K562 (cell line): ENCODE measurements around the gene TEX53. TPM values are rescaled to one million over a fixed set of nuclear protein-coding genes. Genes with fewer than 3 reads are reported as not detected.

Experiments used
- ATAC-seq: fragments of 200-7000 bp; cut with Tn5 transposase; 3 replicates; pipeline ENCODE4 v1.9.1; 2020; ENCODE audit warnings: moderate library complexity
- BruUV-seq: library from RNA; stranded (reverse); fragments of 400-500 nt; replicated peaks from 2 replicates; lab custom pipeline; 2021; lab: Mats Ljungman, UMichigan
- CTCF ChIA-PET: fragments of 300-600 bp; formaldehyde crosslinking; extraction: SDS; loops from one replicate; lab custom pipeline; 2021; ENCODE audit warnings: low intra/inter-chr PET ratio; lab: Yijun Ruan, JAX
- POLR2A ChIA-PET: fragments of 300-600, 350-650 bp; sonication (Branson Sonifier 250); formaldehyde crosslinking; extraction: SDS; loops from one replicate; lab custom pipeline; 2021; ENCODE audit warnings: antibody characterized with exemption, inconsistent platforms; lab: Yijun Ruan, JAX
- DNase-seq, 4 experiments: peaks; one replicate each; pipeline versions ENCODE4 v3.0.0 to v3.0.0-alpha.2; 2011 to 2018; ENCODE audit warnings: low spot score in 3 of 4, mixed read lengths in 3 of 4; ENCODE audit errors: extremely low read depth in 1 of 4
- FAIRE-seq: peaks from 2 replicates; lab custom pipeline; 2011; peaks lifted over from hg19 to GRCh38; lab: Jason Lieb, UNC
- H2AFZ ChIP-seq: 2 replicates; pipeline ENCODE4 v1.6.0; 2011; ENCODE audit warnings: low read depth, low read length, control low read depth, inconsistent platforms
- H3K27ac ChIP-seq: fragments of 200-600 bp; 3 replicates; pipeline ENCODE4 v1.8.0; 2011; ENCODE audit warnings: low read depth, mild to moderate bottlenecking, control low read depth, inconsistent platforms, low read length, moderate library complexity, mixed read lengths; ENCODE audit errors: extremely low read depth
- H3K27me3 ChIP-seq, 2 experiments: fragments of 300-600 bp in 1 of 2; 2 replicates in 1 of 2; 3 replicates in 1 of 2; pipeline versions ENCODE4 v1.6.0 to v1.8.0; 2011; ENCODE audit warnings: inconsistent platforms in 2 of 2, low read length in 2 of 2, mild to moderate bottlenecking in 1 of 2, mixed read lengths in 1 of 2, moderate library complexity in 1 of 2; ENCODE audit not compliant: control insufficient read depth in 2 of 2, insufficient read depth in 2 of 2
- H3K36me3 ChIP-seq: fragments of 300-600 bp; 3 replicates; pipeline ENCODE4 v1.8.0; 2011; ENCODE audit warnings: mild to moderate bottlenecking, low read length, inconsistent platforms; ENCODE audit not compliant: control insufficient read depth, insufficient read depth
- H3K4me1 ChIP-seq, 2 experiments: fragments of 200-600 bp in 1 of 2; replicated peaks in 1 of 2; 2 replicates in 1 of 2; 3 replicates in 1 of 2; pipeline versions ENCODE4 v1.5.1 to v1.8.0; 2011; ENCODE audit warnings: inconsistent platforms in 2 of 2, low read length in 2 of 2, mild to moderate bottlenecking in 1 of 2, mixed read lengths in 1 of 2, moderate library complexity in 1 of 2; ENCODE audit not compliant: control insufficient read depth in 2 of 2, insufficient read depth in 2 of 2
- H3K4me2 ChIP-seq: 2 replicates; pipeline ENCODE4 v1.6.1; 2011; ENCODE audit warnings: low read length, control low read depth, inconsistent platforms, mixed read lengths; ENCODE audit not compliant: insufficient read depth
- H3K4me3 ChIP-seq: fragments of 200-600 bp; sonication (generic), shearing (Covaris generic); 2 replicates; pipeline ENCODE4 v1.5.1; 2016; ENCODE audit warnings: control low read depth, inconsistent platforms
- H3K79me2 ChIP-seq: fragments of 200-600 bp; 3 replicates; pipeline ENCODE4 v1.8.0; 2011; ENCODE audit warnings: low read length, inconsistent platforms; ENCODE audit not compliant: control insufficient read depth, insufficient read depth
- H3K9ac ChIP-seq, 2 experiments: 2 replicates each; pipeline versions ENCODE4 v1.6.0 to v1.6.1; 2011; ENCODE audit warnings: low read depth in 2 of 2, low read length in 2 of 2, control low read depth in 1 of 2, inconsistent platforms in 1 of 2, mild to moderate bottlenecking in 1 of 2, mixed read lengths in 1 of 2; ENCODE audit not compliant: insufficient read depth in 1 of 2
- H3K9me1 ChIP-seq: one replicate; pipeline ENCODE4 v1.6.0; 2011; ENCODE audit warnings: inconsistent platforms, mild to moderate bottlenecking, low read length, moderate library complexity; ENCODE audit not compliant: control insufficient read depth, insufficient read depth
- H3K9me3 ChIP-seq: replicated peaks from 2 replicates; pipeline ENCODE4 v1.5.1; 2011; ENCODE audit warnings: low read depth, low read length, inconsistent platforms; ENCODE audit not compliant: control insufficient read depth, insufficient read depth
- H4K20me1 ChIP-seq: replicated peaks from 2 replicates; pipeline ENCODE4 v1.6.1; 2011; ENCODE audit warnings: low read length, inconsistent platforms, mixed read lengths; ENCODE audit not compliant: control insufficient read depth, insufficient read depth
- ATF1 ChIP-seq, 2 experiments: fragments of 450-650 bp in 1 of 2; IDR thresholded peaks; 2 replicates each; pipeline ENCODE4 v1.6.1; 2016; ENCODE audit warnings: missing compliant biosample characterization in 1 of 2, missing genetic modification characterization in 1 of 2
- ATF4 ChIP-seq: fragments of 450-650 bp; formaldehyde crosslinking; IDR thresholded peaks from 2 replicates; pipeline ENCODE4 v1.4.0; 2022; ENCODE audit warnings: mild to moderate bottlenecking, moderate library complexity
- CBX5 ChIP-seq: IDR thresholded peaks from 2 replicates; pipeline ENCODE4 v1.6.1; 2014; ENCODE audit warnings: low read depth, borderline replicate concordance
- CHAMP1 ChIP-seq: fragments of 450-650 bp; IDR thresholded peaks from 2 replicates; pipeline ENCODE4 v1.6.1; 2016; ENCODE audit warnings: mild to moderate bottlenecking
- FOXP1 ChIP-seq: sonication (generic); formaldehyde crosslinking; IDR thresholded peaks from 2 replicates; pipeline ENCODE4 v1.8.0; 2022; ENCODE audit warnings: mild to moderate bottlenecking, missing genetic modification reagents
- MEIS2 ChIP-seq: fragments of 450-650 bp; IDR thresholded peaks from 2 replicates; pipeline ENCODE4 v1.6.1; 2014; ENCODE audit warnings: mild to moderate bottlenecking; ENCODE audit not compliant: partially characterized antibody
- RFX5 ChIP-seq: IDR thresholded peaks from 2 replicates; pipeline ENCODE4 v1.6.1; 2011; ENCODE audit warnings: low read depth, mild to moderate bottlenecking, improper control_type of control experiment, low read length
- SRSF7 ChIP-seq: fragments of 200-400 bp; formaldehyde crosslinking; optimal IDR thresholded peaks from 2 replicates; pipeline ENCODE3; 2017; ENCODE audit warnings: mild to moderate bottlenecking, low read depth, low read length
- TCF3 ChIP-seq: sonication (generic); formaldehyde crosslinking; IDR thresholded peaks from 2 replicates; pipeline ENCODE4 v1.4.0; 2020; ENCODE audit warnings: mild to moderate bottlenecking, missing genetic modification reagents
- THRB ChIP-seq: fragments of 450-650 bp; formaldehyde crosslinking; conservative IDR thresholded peaks from 2 replicates; pipeline ENCODE4 v1.4.0; 2022; ENCODE audit warnings: mild to moderate bottlenecking, missing genetic modification characterization
- ZKSCAN1 ChIP-seq: fragments of 150-350 bp; IDR thresholded peaks from 2 replicates; pipeline ENCODE4 v1.6.1; 2016; ENCODE audit warnings: low read depth, low read length
- ZNF280A ChIP-seq: fragments of 450-650 bp; IDR thresholded peaks from 2 replicates; pipeline ENCODE4 v1.6.1; 2018; ENCODE audit warnings: mild to moderate bottlenecking, low read depth; ENCODE audit not compliant: partially characterized antibody
- ZNF449 ChIP-seq: fragments of 250-450 bp; sonication (Bioruptor Pico); IDR thresholded peaks from 2 replicates; pipeline ENCODE4 v1.8.0; 2022; ENCODE audit warnings: moderate library complexity, mild to moderate bottlenecking, inconsistent platforms
- ZNF668 ChIP-seq: fragments of 250-450 bp; sonication (Bioruptor Pico); IDR thresholded peaks from 2 replicates; pipeline ENCODE4 v1.8.0; 2022; ENCODE audit warnings: mild to moderate bottlenecking, inconsistent platforms
- ZNF699 ChIP-seq: fragments of 250-450 bp; sonication (Bioruptor Pico); IDR thresholded peaks from 2 replicates; pipeline ENCODE4 v1.8.0; 2021; ENCODE audit warnings: mild to moderate bottlenecking, moderate library complexity; ENCODE audit not compliant: insufficient replicate concordance
- WGBS: fragments of 100-300 bp; shearing (Covaris generic); methylation state at CpG from one replicate; pipeline ENCODE4 v1.1.6; 2016; ENCODE audit warnings: low coverage, mixed read lengths; ENCODE audit not compliant: insufficient coverage; ENCODE audit errors: missing lambda C conversion rate; 5-methylcytosine and 5-hydroxymethylcytosine counted together
- in situ Hi-C: fragments of 300-500 bp; cut with MboI; formaldehyde crosslinking; loops from 4 replicates; pipeline ENCODE4 v1.15.0; 2018; ENCODE audit warnings: inconsistent platforms, mixed read lengths
- intact Hi-C: fragments of 100-400 bp; cut with micrococcal nuclease; formaldehyde crosslinking; loops from 2 replicates; pipeline ENCODE4 v1.14.2; 2022
- polyA plus RNA-seq, 8 experiments: library from polyadenylated mRNA; depleted of rRNA in 4 of 8; stranded (reverse) in 5 of 8; unstranded in 3 of 8; fragments of >200 nt; fragmentation: Nextera tagmentation in 2 of 8; fragmentation: Illumina TruSeq in 1 of 8; extraction: Ambion mirVana in 2 of 8; extraction: Trizol in 1 of 8; gene quantifications; 2 replicates each; pipeline versions ENCODE4 v1.2.1 to v1.2.3, GENCODE V29; 2011 to 2014; ENCODE audit warnings: inconsistent platforms in 1 of 8, missing spikeins in 1 of 8
- total RNA-seq, 7 experiments: library from RNA; depleted of rRNA in 6 of 7; stranded (reverse); fragments of >200 nt in 6 of 7; fragmentation: Illumina TruSeq in 2 of 7; extraction: Trizol in 2 of 7; gene quantifications; 2 replicates each; pipeline versions ENCODE4 v1.2.1 to v1.2.3, GENCODE V29; 2011 to 2021; ENCODE audit warnings: low replicate concordance in 1 of 7

TEX53 gene
- total and polyA plus RNA-seq, 9 of the 15 experiments (the other 6 are each of a cell fraction or from before 2014, with no cell fraction given), result not detected

- no peaks in the 10 kb centered on the region for H4K20me1 ChIP-seq
- H3K4me3 ChIP-seq, result no peak overlapping the region
- no peak overlapping the region for H3K9ac ChIP-seq
- in situ Hi-C loops (no loop called here), intact Hi-C loops (no loop called here)
- no peak overlapping the region for H2AFZ ChIP-seq
- BruUV-seq, result no TSS peak
- ATAC-seq, result no peak
- FAIRE-seq, result no peak
- H3K79me2 ChIP-seq, result no peaks in the 10 kb centered on the region
- no peak for DNase-seq
- H3K9me1 ChIP-seq, result no peaks in the 10 kb centered on the region
- no peaks in the 10 kb centered on the region for H3K27me3 ChIP-seq
- H3K4me1 ChIP-seq, result no peaks in the 10 kb centered on the region; a peak in 1 of 5 replicates
- WGBS, result 79% methylated on average over 7 of the region's 7 CpGs
- no peak overlapping the region for H3K27ac ChIP-seq
- CTCF ChIA-PET, result no interaction called here
- H3K36me3 ChIP-seq, result peaks cover 69% of the 10 kb centered on the region; the same call in 2 of the 3 replicates
- no peaks in the 10 kb centered on the region for H3K9me3 ChIP-seq
- POLR2A ChIA-PET, result interaction anchor here (0.7 to 1.8 kb wide), 3 partner anchors 8 to 284 kb away, joined by 3 to 5 read pairs (median 5); no protein-coding TSS in a partner anchor
- H3K4me2 ChIP-seq, result no peak overlapping the region
- no peak for TF ChIP-seq THRB
- TF ChIP-seq FOXP1, result no peak
- TF ChIP-seq TCF3, result no peak
- TF ChIP-seq ZNF449 (CRISPR knock-in tag), result no peak
- no peak for TF ChIP-seq ZKSCAN1
- no peak for TF ChIP-seq ZNF699 (CRISPR knock-in tag)
- TF ChIP-seq ZNF668 (CRISPR knock-in tag), result no peak
- no peak for TF ChIP-seq MEIS2
- TF ChIP-seq ATF4 (CRISPR knock-in tag), result no peak
- no peak for TF ChIP-seq CBX5
- TF ChIP-seq ZNF280A, result no peak
- TF ChIP-seq CHAMP1, result no peak
- no peak for TF ChIP-seq ATF1 (CRISPR knock-in tag; IDR thresholded peaks at IDR 0.05)
- TF ChIP-seq ATF1 (tag; IDR thresholded peaks at IDR 0.05), result no peak
- no peak for TF ChIP-seq SRSF7
- TF ChIP-seq RFX5, result no peak
Measured at GRCh38 chr9:114629563-114630090, 28.0 kb downstream of the TEX53 start.
